GM19099 (cell line): Measurements from ENCODE around the gene LRRC27.

ENCODE experiments used
- POLR2A ChIP-seq: IDR thresholded peaks from 3 replicates; pipeline ENCODE4 v1.6.1; 2011; ENCODE audit warnings: low read depth; ENCODE audit not compliant: insufficient read length; ENCODE audit errors: extremely low read depth

Gene LRRC27

DNA sequence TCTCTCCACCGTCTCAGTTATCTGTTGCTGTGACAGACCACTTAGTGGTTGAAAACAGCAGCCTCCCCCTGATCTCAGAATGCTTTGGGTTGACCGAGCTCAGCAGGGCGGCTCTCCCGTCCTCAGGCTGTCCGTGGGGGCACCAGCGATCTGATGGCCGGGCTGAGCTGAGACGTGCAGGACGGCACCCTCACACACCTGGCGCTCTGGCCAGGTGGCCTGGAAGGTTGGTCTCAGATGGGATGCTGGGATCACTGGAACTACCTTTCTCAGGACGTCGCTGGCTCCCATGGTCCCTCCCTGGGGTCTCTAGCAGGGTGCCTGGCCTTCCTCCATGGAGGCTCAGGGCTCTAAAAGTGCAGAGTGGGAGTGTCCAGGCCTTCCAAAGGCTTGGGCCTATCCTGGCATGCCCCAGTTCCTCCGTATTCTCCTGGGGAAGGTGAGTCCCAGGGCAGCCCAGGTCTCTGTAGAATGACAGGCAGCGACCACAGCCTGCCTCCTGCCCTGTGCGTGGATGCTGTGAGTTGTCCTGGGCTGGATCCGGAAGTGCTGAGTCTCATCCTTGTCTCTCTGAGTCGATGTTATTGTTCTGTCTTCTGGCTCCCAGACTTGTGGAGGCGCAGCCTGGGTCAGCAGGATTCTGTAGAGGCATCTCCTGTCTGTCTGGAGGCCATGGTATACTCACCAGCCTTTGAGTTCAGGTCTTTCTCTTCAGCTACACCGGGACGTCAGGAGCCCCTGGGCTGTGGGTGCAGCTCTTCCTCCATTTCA lies 52.8 kb downstream of the LRRC27 start:
- no peak for TF ChIP-seq POLR2A

DNA sequence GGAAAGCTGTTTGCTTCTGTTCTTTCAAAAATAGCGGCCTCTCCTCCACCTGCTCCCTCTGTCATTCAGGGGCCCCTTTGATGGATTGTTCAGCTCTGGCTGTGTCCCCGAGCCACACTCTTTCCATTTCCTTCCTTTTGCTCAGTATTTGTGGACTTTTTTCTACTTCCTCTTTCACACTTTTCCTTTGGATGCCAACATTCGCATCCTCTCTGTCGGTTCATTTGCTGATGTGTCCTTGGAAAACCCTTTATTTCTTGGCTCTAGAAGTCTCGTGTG lies 53.3 kb downstream of the LRRC27 start:
- no peak for TF ChIP-seq POLR2A

DNA sequence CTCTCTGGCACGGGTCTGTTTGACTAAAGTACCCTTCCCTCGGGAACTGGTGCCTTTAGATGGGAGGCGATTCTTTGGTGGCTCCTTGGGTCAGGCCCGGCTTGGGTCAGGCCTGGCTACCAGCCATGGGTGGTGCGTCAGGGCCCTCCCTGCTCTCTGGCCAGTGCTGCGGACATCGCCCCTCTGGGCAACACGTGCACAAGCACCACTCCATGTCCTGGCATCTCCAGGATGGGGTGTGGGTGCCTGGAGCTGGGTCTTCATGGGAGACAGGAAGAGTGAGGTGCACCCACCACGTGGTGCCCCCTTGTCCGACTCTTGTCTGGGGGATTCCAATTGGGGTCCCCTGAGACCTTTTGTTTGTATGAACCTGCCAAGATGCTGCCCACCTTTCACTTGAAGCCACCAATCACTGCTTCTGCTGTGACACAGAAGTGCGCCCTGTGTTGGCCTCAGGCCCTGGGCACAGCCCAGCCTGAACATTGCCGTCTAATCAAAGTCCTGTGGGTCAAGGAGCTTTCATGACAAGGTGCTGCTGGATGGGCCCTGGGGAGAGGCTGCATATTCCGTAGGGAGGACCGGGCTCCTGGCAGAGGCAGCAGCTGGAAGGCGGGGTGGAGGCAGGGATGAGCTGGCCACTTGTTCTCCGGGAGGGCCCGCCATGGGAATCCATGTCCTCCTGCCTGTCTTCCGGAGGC lies 53.9 kb downstream of the LRRC27 start:
- TF ChIP-seq POLR2A: no peak

DNA sequence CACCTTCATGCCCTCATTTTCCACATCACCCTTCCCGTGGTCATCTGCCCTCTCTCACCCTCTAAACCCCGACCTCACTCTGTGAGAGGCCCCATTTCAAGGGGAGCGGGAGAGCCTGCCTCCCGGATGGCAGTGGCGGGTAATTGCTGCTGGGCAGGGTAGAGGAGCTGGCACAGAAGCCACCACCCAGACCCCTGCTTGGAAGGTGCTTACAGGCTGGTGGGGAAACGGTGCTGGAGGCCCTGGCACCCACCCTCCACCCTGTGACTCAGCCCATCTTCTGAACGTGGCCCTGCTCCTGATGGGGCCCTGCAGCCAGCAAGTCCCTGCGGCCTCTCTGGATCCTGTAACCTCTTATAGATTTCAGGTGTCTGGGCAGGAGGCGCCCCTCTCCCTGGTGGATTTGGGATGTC lies 54.4 kb downstream of the LRRC27 start:
- TF ChIP-seq POLR2A: no peak

DNA sequence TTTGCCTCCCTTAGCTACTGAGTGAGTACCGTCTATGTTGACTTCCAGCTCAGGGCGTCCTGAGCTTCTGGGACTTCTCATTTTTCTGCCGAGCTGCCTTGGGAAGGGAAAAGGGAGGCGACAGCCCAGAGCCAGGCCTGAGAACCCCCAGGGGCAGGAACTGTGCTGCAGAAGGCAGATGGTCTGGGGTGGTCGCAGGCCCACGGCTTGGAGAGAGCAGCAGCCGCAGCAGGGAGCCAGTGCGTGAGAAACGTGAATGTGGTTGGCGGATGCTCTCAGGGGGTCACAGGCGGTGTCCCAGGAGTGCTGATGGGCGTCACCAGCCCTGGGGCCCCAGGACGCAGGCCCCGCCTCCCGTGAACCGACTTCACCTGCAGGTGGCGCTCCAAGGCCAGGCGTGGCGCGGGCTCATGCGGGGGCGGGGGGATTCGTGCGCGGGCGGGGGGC lies 55.8 kb downstream of the LRRC27 start:
- no peak for TF ChIP-seq POLR2A

DNA sequence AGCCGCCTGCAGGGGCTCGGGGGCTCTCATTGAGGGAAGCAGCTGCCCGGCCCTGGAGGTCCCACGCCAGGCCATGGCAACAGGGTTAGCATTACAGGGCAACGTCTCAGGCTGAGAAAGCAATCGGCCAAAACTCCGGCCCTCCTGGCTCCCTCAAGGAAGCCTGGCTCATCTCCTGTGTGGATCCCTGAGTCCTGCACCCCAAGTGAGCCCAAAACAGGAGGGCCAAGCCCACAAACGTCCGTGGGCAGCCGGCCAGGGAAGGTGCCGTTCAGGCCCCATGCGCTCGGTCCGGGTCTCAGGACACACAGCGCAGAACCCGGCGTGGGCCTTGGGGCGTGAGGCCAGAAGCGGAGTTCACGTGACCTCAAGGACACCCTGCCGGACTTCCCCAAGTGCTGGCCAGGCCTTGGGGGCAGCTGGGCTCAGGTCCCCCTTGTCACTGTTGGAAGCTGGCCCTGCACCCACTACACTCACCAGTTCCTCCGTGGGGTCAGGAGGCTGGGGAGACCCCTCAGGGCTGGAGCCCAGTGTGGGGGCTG lies 57.0 kb downstream of the LRRC27 start:
- TF ChIP-seq POLR2A: no peak

DNA sequence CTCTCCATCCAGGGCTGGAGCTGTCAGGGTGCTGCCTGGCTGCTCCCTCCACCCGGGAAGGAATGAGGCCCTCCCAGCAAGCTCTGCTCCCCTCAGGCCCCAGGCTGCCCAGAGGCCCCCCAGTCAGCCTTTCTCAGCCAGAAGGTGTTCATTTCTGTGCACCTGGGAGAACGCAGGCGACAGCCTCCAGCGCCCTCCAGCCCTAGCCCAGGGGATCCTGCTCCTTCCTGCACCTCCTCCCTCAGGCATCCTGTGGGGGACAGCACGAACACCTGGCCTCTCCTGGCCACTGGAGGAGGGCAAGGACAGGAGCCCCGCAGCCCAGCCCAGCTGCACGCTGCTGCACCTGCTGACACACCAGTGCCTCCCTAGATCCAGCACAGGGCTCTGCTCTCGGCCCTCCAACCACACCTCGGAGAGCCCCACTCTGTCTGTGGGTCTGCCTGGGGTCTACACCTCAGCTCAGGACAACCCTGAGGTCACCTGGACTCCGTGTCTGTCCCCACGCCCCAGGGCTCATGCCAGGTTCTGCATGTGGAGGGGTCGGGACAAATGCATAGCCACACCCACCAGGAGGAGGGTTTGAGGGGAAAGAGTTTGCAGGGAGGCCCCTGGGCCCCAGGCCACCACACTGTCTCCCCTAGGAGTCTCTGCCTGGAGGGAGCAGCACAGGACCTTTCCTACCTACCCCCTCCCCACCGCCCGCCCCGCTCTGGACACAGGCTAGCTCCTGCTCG lies 57.6 kb downstream of the LRRC27 start:
- TF ChIP-seq POLR2A: no peak

DNA sequence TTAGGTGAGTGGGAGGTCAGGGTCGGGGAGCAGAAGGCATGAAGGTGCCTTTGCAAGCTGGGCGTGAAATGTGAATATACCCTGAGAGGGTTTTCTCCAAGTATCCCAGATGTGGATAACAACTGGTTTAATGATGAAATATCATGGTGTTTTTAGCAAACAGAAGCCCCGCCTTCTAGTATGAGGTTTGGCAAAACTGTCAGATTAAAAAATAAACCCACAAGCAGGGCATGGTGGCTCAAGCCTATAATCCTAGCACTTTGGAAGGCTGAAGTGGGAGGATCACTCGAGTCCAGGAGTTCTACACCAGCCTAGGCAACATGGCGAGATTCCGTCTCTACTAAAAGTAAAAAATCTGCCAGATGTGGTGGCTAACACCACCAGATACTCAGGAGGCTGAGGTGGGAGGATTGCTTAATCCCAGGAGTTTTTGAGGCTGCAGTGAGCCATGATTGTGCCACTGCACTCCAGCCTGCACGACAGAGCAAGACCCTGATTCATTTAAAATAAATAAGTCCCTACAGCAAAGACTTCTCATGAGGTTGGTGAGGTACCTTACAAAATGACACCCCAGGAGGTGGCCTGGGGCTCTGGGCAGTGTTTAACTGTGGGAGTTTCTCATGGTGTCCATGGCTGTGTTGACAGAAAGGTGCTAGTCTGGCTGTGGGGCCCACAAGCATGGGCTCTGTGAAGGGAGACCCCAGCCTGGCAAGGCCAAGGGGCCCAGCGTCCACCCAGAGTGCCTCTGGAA lies 58.4 kb downstream of the LRRC27 start:
- TF ChIP-seq POLR2A: no peak

DNA sequence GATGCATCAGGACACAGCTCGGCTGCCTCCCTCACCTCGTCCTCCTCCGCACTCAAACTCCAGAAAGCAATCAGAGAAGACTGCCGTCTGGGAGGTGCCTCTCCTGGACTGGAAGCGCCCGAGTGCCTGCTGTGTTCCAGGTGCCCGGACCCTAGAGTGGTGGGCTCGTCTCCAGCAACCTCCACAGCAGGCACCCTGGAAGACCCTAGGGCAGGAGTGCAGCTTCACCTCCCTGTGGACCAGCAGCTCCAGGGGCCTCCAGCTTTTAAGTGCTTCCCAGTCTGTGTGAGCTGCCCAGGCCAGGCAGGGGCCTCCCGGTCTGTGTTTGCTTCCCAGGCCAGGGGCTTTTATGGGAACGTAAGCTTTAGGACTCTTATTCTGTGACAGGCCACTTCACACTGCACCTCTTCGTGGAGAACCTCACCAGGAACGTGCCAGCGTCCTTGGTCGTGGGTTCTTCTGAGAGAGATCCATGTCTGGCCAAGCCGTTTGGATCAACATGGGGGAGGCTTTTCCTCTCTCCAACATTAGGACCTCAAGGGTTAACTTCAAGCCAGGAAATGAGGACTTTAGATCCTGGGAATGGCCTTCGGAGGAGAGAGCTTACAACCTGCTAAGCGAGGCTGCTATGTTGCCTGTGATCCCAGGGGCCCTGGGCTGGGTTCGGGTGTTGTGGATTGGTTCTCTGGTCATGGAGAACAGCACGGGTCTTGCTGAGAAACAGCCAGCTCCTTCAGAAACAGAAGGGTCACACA lies 59.1 kb downstream of the LRRC27 start:
- TF ChIP-seq POLR2A: no peak

DNA sequence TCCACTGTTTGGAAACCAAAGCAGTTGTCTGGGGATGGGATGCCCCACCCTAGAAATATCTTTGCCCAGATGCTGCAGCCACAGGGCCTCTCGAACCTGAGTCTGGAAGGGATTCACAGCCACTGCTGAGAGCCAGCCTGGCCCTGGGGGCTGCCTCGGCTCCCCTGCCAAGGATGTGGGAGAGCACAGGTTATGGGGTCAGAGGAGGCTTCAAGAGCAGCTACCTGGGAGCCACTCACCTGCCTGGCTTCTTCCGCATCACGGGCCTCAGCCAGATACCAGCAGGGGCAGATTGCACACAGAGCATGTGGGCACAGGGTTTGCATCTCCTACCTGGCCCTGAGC lies 59.7 kb downstream of the LRRC27 start:
- no peak for TF ChIP-seq POLR2A

DNA sequence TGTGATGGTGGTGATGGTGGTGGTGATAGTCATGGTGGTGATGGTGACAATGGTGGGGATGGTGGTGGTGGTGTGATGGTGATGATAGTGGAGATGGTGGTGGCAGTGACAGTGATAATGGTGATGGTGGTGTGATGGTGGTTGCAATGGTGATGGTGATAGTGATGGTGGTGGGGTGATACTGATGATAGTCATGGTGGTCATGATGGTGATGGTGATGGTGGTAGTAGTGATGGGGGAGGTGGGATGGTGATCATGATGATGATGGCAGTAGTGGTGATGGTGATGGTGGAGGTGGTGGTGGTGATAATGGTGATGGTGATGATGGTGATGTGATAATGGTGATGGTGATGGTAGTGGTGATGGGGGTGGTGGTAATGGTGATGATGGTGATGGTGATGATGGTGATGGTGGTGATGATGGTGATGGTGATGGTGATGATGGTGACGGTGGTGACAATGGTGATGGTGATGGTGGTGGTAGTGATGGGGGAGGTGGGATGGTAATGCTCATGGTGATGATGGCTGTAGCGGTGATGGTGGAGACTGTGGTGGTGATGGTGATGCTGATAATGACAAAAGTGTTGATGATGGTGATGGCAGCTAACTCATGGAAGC lies 60.3 kb downstream of the LRRC27 start:
- no peak for TF ChIP-seq POLR2A

DNA sequence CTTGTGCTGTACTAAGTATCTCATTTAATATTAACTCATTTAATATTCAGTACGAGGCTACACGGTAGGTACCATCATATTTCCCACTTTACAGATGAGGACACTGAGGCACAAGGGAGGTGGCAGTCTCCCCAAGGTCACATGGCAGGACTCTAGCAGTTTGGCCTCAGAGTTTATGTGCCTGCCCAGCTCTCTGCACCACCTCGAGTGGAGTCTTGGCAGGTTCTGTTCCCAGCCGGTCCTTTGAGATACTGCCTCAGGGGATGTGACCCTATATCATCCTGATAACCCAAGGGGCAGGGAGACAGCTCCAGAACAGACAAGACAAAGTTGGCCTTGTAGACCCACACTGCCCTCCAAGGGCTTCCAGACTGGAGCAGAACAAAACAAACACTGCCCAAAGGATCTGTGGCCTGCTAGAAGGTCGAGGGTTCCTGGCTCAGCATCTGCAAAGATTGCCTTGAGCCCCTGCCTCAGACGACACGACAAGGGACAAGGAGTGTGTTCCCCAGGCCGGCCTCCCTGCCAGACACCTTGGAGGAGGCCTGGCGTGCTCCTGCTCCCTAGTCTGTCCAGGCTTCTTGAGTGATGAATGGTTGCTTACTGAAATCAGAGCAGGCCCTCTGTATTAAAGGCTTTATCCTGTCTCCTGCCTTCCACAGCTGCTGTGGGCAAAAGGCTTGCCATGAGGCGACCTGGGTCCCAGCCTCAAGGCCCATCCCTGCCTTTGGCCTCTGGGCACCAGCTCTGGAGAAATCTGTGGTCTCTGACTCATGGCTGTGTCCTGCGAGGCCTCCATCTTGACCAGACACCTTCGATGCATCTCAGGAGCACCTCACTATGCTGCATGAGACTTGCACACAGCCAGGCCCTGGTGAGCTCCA lies 61.1 kb downstream of the LRRC27 start:
- TF ChIP-seq POLR2A: no peak

DNA sequence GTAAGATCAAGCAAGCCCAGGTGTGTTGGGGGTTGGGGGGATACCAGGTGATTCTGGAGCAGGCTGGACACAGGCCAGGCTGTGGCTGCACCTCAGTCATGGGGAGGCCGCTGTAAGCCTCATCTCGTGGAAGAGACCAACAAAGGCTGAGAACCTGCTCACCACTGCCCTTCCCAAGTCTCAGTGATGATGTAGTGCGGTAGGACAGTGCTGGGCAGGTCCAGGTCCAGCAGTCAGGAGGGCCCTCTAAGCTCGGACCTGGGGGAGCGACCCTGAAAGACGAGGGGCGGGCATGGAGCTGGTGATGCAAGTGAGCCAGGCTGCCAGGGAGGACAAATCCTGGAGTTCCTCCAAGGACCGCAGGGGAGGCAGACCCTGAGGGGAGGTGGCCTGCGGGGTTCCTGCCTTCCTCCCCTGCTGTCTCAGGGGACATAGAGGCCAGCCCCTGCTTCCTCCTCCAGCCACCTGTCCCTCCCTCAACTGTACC lies 61.7 kb downstream of the LRRC27 start:
- TF ChIP-seq POLR2A: no peak
